HK-2 (cell line): ENCODE data around the gene SPG7.
A peak's percentile ranks its signal among the peaks of the same experiment; 100 is the strongest.

Experiments used
- DNase-seq: peaks from one replicate; pipeline ENCODE4 v3.0.0-alpha.2; 2018; ENCODE audit not compliant: unreplicated experiment

Gene SPG7

GRCh38 chr16:89547291-89547690 is 39.1 kb downstream of the SPG7 start:
- DNase-seq = no peak

- no peak for DNase-seq
Measured at GRCh38 chr16:89547860-89548259, 39.7 kb downstream of the SPG7 start.

- DNase-seq = no peak
Measured at GRCh38 chr16:89548344-89549006, 40.3 kb downstream of the SPG7 start.

GRCh38 chr16:89549007-89549700 is 41.0 kb downstream of the SPG7 start:
- no peak for DNase-seq

GRCh38 chr16:89550421-89551007 is 42.3 kb downstream of the SPG7 start:
- no peak for DNase-seq

- no peak for DNase-seq
Measured at GRCh38 chr16:89552329-89552728, 44.1 kb downstream of the SPG7 start.

- DNase-seq = no peak
Measured at GRCh38 chr16:89552913-89553312, 44.7 kb downstream of the SPG7 start.

GRCh38 chr16:89553733-89554132 is 45.5 kb downstream of the SPG7 start:
- no peak for DNase-seq

- DNase-seq = no peak
Measured at GRCh38 chr16:89554343-89554742, 46.1 kb downstream of the SPG7 start.

GRCh38 chr16:89555265-89555664 is 47.1 kb downstream of the SPG7 start:
- DNase-seq = no peak

- DNase-seq = no peak
Measured at GRCh38 chr16:89555780-89556179, 47.6 kb downstream of the SPG7 start.

GRCh38 chr16:89556750-89557689 is 48.8 kb downstream of the SPG7 start:
- DNase-seq = peak; percentile 69

- DNase-seq = no peak
Measured at GRCh38 chr16:89557690-89558490, 49.7 kb downstream of the SPG7 start.

GRCh38 chr16:89560378-89561141 is 52.4 kb downstream of the SPG7 start, which contains the start of gene RPL13:
Gene RPL13, plus strand, starts transcription at chr16:89560682. Its CDS starts 278 bp downstream, at chr16:89560960.
- DNase-seq = peak; percentile 94

GRCh38 chr16:89561142-89561883 is 53.1 kb downstream of the SPG7 start:
- no peak for DNase-seq

GRCh38 chr16:89561884-89562599 is 53.8 kb downstream of the SPG7 start:
- DNase-seq = no peak

- no peak for DNase-seq
Measured at GRCh38 chr16:89562939-89563338, 54.7 kb downstream of the SPG7 start.

- no peak for DNase-seq
Measured at GRCh38 chr16:89563639-89564392, 55.6 kb downstream of the SPG7 start.
